Adrenal gland (tissue), 12 donors: Measurements from ENCODE around the gene ELMOD1. TPM values are rescaled to one million over a fixed set of nuclear protein-coding genes. Genes with fewer than 3 reads are reported as not detected.

ENCODE experiments used
- DNase-seq, 7 donors: peaks; one replicate each; pipeline ENCODE4 v3.0.0-alpha.2; 2019 to 2020
- H3K27ac ChIP-seq, 5 donors: fragments of 200-600 bp; sonication (generic) in 4 of 5; 1 replicate in 3 of 5; 2 replicates in 2 of 5; pipeline versions ENCODE4 v1.5.1 to v1.8.0; 2016 to 2020; ENCODE audit warnings: mild to moderate bottlenecking in 1 of 5
- H3K27me3 ChIP-seq: fragments of 200-600 bp; 2 replicates; pipeline ENCODE4 v1.8.0; 2021
- H3K36me3 ChIP-seq, 2 donors: fragments of 200-600 bp; replicated peaks in 1 of 2; 1 replicate in 1 of 2; 2 replicates in 1 of 2; pipeline versions ENCODE4 v1.5.1 to v1.8.0; 2018 to 2022
- H3K4me1 ChIP-seq, 2 donors: fragments of 200-600 bp; replicated peaks in 1 of 2; 1 replicate in 1 of 2; 2 replicates in 1 of 2; pipeline versions ENCODE4 v1.5.1 to v1.8.0; 2018 to 2021
- H3K4me3 ChIP-seq, 4 donors: fragments of 200-600 bp; sonication (generic) in 3 of 4; one replicate each; pipeline ENCODE4 v1.5.1; 2016 to 2018
- H3K9me3 ChIP-seq, 3 donors: fragments of 200-600 bp; sonication (generic) in 1 of 3; replicated peaks in 1 of 3; 1 replicate in 2 of 3; 2 replicates in 1 of 3; pipeline versions ENCODE4 v1.5.1 to v1.8.0; 2016 to 2021
- POLR2A ChIP-seq, 2 donors: fragments of 450-650 bp; IDR thresholded peaks; one replicate each; pipeline ENCODE4 v1.6.1; 2017; ENCODE audit warnings: antibody characterized with exemption in 2 of 2, mild to moderate bottlenecking in 2 of 2, moderate library complexity in 1 of 2
- WGBS, 4 donors: extraction: QIAGEN DNeasy Blood & Tissue Kit in 2 of 4; methylation state at CpG; one replicate each; pipeline versions ENCODE4 v1.1.5 to v1.1.7; 2013 to 2017; 5-methylcytosine and 5-hydroxymethylcytosine counted together
- intact Hi-C, 2 donors: fragments of 100-400 bp; cut with DNase I; formaldehyde crosslinking; loops; one replicate each; pipeline versions ENCODE4 v1.14.1 to v1.15.0; 2022 to 2023
- polyA plus RNA-seq, 3 donors: library from polyadenylated mRNA; stranded (reverse); fragments of 200-250 nt in 2 of 3; fragments of 350-450 nt in 1 of 3; fragmentation: Illumina TruSeq in 1 of 3; extraction: RNeasy Lipid Tissue Mini Kit (QIAGEN cat#74804) in 1 of 3; gene quantifications; one replicate each; pipeline ENCODE4 v1.2.3, GENCODE V29; 2013 to 2014
- total RNA-seq, 9 donors: library from RNA; depleted of rRNA in 4 of 9; stranded (reverse); fragments of >200 nt in 4 of 9; fragments of 120-200 nt in 1 of 9; fragmentation: NEBNext Ultra II Directional in 1 of 9; extraction: Animal tissue kit (Norgen Biotek cat#: 25700) in 1 of 9; gene quantifications; one replicate each; pipeline versions ENCODE4 v1.1.0 to v1.2.4, GENCODE V29; 2013 to 2023
- TF ChIP-seq, protein P1 (sequence below), 6 experiments: fragments of 450-650 bp in 4 of 6; fragments of 200-600 bp in 2 of 6; sonication (generic) in 1 of 6; IDR thresholded peaks; 1 replicate in 5 of 6; 2 replicates in 1 of 6; pipeline versions ENCODE4 v1.5.1 to v1.8.0; 2016 to 2021; ENCODE audit warnings: antibody characterized with exemption in 6 of 6, mild to moderate bottlenecking in 2 of 6, moderate library complexity in 1 of 6
- donor health status: healthy with polysubstance abuse.
- donor health status: Bipolar disorder and iron deficiency.
- donor health status: DM: yes; HTN: yes; CAD: no.
- donor health status: DM: no; HTN: no; CAD: no.
- donor health status: DM: no; HTN: no; CAD: no.
- donor health status: DM: yes; HTN: yes; CAD: no.

Gene ELMOD1
- total and polyA plus RNA-seq, 12 donors, result 0.23 to 8.5 (median 0.67) TPM; not detected in 2

DNA sequence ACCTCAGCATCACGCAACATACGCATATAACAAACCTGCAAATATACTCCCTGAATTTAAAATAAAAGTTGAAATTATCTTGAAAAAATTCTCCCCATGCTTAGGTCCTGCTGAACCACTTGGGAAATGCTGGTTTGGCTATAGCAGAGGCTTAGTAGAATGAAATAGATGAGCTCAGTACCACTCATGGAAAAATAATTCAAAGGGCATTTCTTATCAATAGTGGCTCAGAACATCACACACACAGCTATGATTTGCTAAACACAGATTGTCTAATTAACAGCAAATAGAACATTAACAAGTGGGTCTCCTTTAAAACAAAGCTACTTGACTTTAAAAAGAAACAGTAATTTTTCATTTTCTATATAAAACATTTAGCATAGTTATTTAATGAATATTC lies 21.5 kb downstream of the ELMOD1 start:
- TF ChIP-seq, protein P1, sequence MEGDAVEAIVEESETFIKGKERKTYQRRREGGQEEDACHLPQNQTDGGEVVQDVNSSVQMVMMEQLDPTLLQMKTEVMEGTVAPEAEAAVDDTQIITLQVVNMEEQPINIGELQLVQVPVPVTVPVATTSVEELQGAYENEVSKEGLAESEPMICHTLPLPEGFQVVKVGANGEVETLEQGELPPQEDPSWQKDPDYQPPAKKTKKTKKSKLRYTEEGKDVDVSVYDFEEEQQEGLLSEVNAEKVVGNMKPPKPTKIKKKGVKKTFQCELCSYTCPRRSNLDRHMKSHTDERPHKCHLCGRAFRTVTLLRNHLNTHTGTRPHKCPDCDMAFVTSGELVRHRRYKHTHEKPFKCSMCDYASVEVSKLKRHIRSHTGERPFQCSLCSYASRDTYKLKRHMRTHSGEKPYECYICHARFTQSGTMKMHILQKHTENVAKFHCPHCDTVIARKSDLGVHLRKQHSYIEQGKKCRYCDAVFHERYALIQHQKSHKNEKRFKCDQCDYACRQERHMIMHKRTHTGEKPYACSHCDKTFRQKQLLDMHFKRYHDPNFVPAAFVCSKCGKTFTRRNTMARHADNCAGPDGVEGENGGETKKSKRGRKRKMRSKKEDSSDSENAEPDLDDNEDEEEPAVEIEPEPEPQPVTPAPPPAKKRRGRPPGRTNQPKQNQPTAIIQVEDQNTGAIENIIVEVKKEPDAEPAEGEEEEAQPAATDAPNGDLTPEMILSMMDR (IDR thresholded peaks at IDR 0.05), result no peak
- TF ChIP-seq POLR2A (IDR thresholded peaks at IDR 0.05), result no peak
- intact Hi-C loops, result no loop called here
- Histone ChIP-seq H3K36me3 (no peaks in the 10 kb centered on the region), H3K27ac (no peak overlapping the region), H3K27me3 (no peaks in the 10 kb centered on the region), H3K9me3 (no peaks in the 10 kb centered on the region), H3K4me1 (no peaks in the 10 kb centered on the region), H3K4me3 (no peak overlapping the region)
- DNase-seq, result no peak
- WGBS, 4 donors, result 93 to 100% (median 95%) methylated on average over 2 of the region's 2 CpGs

DNA sequence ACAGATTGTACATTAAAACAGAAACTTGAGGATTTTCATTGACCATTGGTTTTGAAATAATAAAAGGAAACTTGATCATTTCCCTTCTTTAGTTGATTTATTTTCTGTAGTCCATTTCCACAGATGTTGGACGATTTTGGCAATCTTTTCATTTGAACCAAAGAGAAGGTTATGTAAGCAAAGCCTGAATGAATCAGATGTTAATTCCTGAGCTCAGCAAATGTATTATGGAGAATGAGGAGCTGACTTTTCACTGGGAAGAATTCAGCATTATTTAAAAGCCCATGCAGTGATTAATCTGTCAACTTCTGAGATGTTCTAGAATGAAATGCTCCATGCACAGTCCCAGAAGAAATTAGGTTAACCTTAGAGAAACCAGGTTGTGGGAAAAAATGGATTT lies 29.0 kb downstream of the ELMOD1 start:
- H3K9me3 ChIP-seq, result peaks cover 0 to 7% (median 0%) of the 10 kb centered on the region in 3 donors
- no peaks in the 10 kb centered on the region for H3K4me1 ChIP-seq
- H3K27ac ChIP-seq, result no peak overlapping the region
- H3K36me3 ChIP-seq, result no peaks in the 10 kb centered on the region
- H3K4me3 ChIP-seq, result no peak overlapping the region
- 3 to 7% (median 6%) methylated on average over 1 of the region's 1 CpG for WGBS, 4 donors
- intact Hi-C loops, result no loop called here
- TF ChIP-seq, protein P1 (IDR thresholded peaks at IDR 0.05), result no peak
- no peak for TF ChIP-seq POLR2A (IDR thresholded peaks at IDR 0.05)
- peaks cover 6% of the 10 kb centered on the region for H3K27me3 ChIP-seq
- no peak for DNase-seq

DNA sequence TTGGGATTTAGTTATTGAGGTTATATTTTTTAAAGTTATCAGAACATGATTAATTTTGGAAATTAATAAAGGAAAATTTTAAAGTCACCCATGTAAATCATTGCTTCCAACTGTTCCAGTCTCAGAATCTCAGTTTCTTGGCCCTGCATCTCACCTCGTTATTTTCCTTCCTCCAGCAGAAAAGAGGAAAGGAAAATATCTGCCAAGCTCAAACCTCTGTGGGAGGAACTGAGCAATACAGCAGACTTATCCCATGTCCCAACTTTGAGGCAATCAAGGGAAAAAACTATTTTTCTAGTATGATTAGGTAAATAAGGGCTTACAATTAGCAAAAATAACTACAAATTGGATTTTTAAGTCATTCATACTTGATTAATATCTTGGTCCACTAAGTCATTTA lies 30.1 kb downstream of the ELMOD1 start:
- H3K27me3 ChIP-seq, result peaks cover 9% of the 10 kb centered on the region
- H3K4me1 ChIP-seq, result no peaks in the 10 kb centered on the region
- H3K9me3 ChIP-seq, result peaks cover 0 to 7% (median 0%) of the 10 kb centered on the region in 3 donors
- 29 to 65% (median 51%) methylated on average over 1 of the region's 1 CpG for WGBS, 4 donors
- TF ChIP-seq, protein P1 (IDR thresholded peaks at IDR 0.05), result no peak
- no peak for TF ChIP-seq POLR2A (IDR thresholded peaks at IDR 0.05)
- DNase-seq, result no peak
- H3K27ac ChIP-seq, result no peak overlapping the region
- no peaks in the 10 kb centered on the region for H3K36me3 ChIP-seq
- H3K4me3 ChIP-seq, result no peak overlapping the region
- intact Hi-C loops, result no loop called here

DNA sequence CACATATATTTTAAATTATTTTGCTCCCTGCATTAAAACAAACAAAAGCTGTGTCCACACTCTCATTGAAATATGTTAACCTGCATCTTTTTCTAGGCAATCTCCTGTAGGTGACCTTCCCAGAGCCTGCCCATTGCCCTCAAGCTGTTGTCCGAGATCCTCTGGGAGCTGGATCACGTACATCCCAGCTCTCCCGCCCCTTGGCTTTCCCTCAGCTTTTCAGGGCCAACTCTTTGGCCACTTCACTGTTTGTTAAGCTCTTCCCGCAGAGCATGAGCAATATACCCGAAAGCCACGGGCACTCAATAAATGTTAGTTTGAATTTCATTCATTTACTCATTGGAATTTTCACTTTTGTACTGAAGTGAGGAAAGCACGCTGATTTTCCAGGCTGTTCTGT lies 32.2 kb downstream of the ELMOD1 start:
- intact Hi-C loops, result no loop called here
- 59 to 70% (median 66%) methylated on average over 7 of the region's 7 CpGs for WGBS, 4 donors
- H3K4me3 ChIP-seq, result no peak overlapping the region
- no peak overlapping the region for H3K27ac ChIP-seq
- DNase-seq, result peak in 2 of 7 donors; percentile 18 to 24
- TF ChIP-seq POLR2A (IDR thresholded peaks at IDR 0.05), result no peak
- TF ChIP-seq, protein P1 (IDR thresholded peaks at IDR 0.05), result no peak
- H3K27me3 ChIP-seq, result peaks cover 9% of the 10 kb centered on the region
- no peaks in the 10 kb centered on the region for H3K36me3 ChIP-seq
- H3K4me1 ChIP-seq, result no peaks in the 10 kb centered on the region
- H3K9me3 ChIP-seq, result peaks cover 0 to 7% (median 0%) of the 10 kb centered on the region in 3 donors
